T-helper 17 cell (primary cell): ENCODE results near the gene OCIAD2. TPM values are rescaled to one million over a fixed set of nuclear protein-coding genes. Genes with fewer than 3 reads are reported as not detected.

Experiments
- total RNA-seq, 4 donors: library from RNA in 2 of 4; stranded (reverse) in 2 of 4; gene quantifications; one replicate each; pipeline ENCODE4 v1.2.3 and lab custom pipeline; 2022 to 2026

Gene OCIAD2
- total RNA-seq, 2 donors from 2014 or later, result 54.1 to 61.9 TPM

Other genes with a start within 250 kb of the OCIAD2 start
- gene FRYL, start 126.5 kb downstream of the OCIAD2 start, total RNA-seq, result 100 to 1,000 TPM; 104 to 120 TPM
- gene OCIAD1, start 75.7 kb downstream of the OCIAD2 start, total RNA-seq, result 10 to 100 TPM; 76.1 to 78.8 TPM
- gene CWH43, start 79.5 kb upstream of the OCIAD2 start, total RNA-seq, result not detected